H1 (cell line): Measurements from ENCODE around the gene MICALL2. TPM values are rescaled to one million over a fixed set of nuclear protein-coding genes. Genes with fewer than 3 reads are reported as not detected.

Experiments used
- BRCA1 ChIP-seq: IDR thresholded peaks from 2 replicates; pipeline ENCODE4 v1.6.1; 2012; ENCODE audit warnings: low read depth, low read length, improper control_type of control experiment
- EP300 ChIP-seq, 2 experiments: IDR thresholded peaks; 1 replicate in 1 of 2; 2 replicates in 1 of 2; pipeline ENCODE4 v1.6.1; 2011 to 2012; ENCODE audit warnings: low read depth in 2 of 2, low read length in 2 of 2, mild to moderate bottlenecking in 2 of 2, borderline replicate concordance in 1 of 2, inconsistent platforms in 1 of 2, moderate library complexity in 1 of 2
- NANOG ChIP-seq: IDR thresholded peaks from 2 replicates; pipeline ENCODE4 v1.6.1; 2011; ENCODE audit warnings: low read length, low read depth, mild to moderate bottlenecking, inconsistent platforms; ENCODE audit not compliant: insufficient read depth, poor library complexity, severe bottlenecking
- PHF8 ChIP-seq: fragments of 200-600 bp; sonication (generic); conservative IDR thresholded peaks from 2 replicates; pipeline ENCODE4 v1.7.1; 2012; ENCODE audit warnings: low read depth, mild to moderate bottlenecking, inconsistent platforms, low read length, moderate library complexity
- RAD21 ChIP-seq, 2 experiments: IDR thresholded peaks in 1 of 2; conservative IDR thresholded peaks in 1 of 2; 2 replicates each; pipeline ENCODE4 v1.6.1; 2011; ENCODE audit warnings: low read depth in 2 of 2, low read length in 2 of 2, improper control_type of control experiment in 1 of 2, inconsistent platforms in 1 of 2, mild to moderate bottlenecking in 1 of 2, moderate library complexity in 1 of 2
- TCF12 ChIP-seq: IDR thresholded peaks from 2 replicates; pipeline ENCODE4 v1.6.1; 2011; ENCODE audit warnings: low read depth, mild to moderate bottlenecking, low read length
- ZNF274 ChIP-seq: IDR thresholded peaks from 2 replicates; pipeline ENCODE4 v1.7.0; 2012; ENCODE audit warnings: low read length, borderline replicate concordance; ENCODE audit errors: extremely low read depth
- polyA plus RNA-seq, 7 experiments: library from polyadenylated mRNA; depleted of rRNA in 3 of 7; stranded (reverse) in 5 of 7; unstranded in 2 of 7; fragments of >200 nt in 5 of 7; fragments of 200-250 nt in 2 of 7; gene quantifications; 1 replicate in 5 of 7; 2 replicates in 1 of 7; 4 replicates in 1 of 7; pipeline versions ENCODE4 v1.2.1 to v1.2.3, GENCODE V29; 2011 to 2013; ENCODE audit warnings: missing spikeins in 2 of 7, mixed read lengths in 2 of 7
- total RNA-seq: library from RNA; stranded (reverse); fragmentation: NEBNext Ultra II Directional; extraction: Animal tissue kit (Norgen Biotek cat#: 25700); gene quantifications from 2 replicates; pipeline ENCODE4 v1.2.1, GENCODE V29; 2021
- TF ChIP-seq, protein P1 (sequence below): IDR thresholded peaks from 2 replicates; pipeline ENCODE4 v1.6.1; 2011; ENCODE audit warnings: low read length, improper control_type of control experiment

The MICALL2 gene
- total and polyA plus RNA-seq, 2 of the 8 experiments (the other 6 are each of a cell fraction or from before 2014, with no cell fraction given): 5.3 to 8.5 TPM

DNA sequence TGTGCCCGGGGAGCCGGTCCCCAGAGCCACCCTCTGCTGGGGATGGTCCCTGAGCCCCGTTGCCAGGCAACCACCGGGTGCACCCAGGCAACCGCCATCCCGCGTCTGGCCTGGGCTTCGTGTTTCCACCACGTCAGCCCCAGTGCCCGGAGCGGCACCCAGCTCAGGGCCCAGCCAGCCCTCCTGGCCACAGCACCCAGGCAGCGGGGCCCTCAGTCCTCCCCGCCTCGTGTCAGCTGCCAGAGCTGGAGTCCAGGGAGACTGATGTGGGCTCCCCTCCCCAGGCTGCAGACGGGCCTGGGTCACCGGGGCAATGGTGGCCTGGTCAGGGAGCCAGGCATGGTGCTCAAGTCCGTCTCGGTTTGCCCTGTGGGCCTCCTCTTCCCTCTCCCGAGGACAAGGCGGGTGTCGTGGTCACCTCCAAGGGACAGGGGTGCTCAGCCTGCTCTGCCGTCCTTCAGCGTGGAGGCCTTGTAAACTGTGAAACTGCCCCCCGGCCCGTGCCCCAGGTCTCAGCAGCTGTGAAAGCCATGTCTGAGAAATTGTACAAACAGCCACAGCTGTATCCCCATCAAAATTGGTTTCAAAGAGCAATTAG is 72.5 kb downstream of the MICALL2 start (continued):
- TF ChIP-seq RAD21 (IDR thresholded peaks at IDR 0.05 in 1 of 2, conservative IDR thresholded peaks at IDR 0.05 in 1 of 2; ENCODE audit: low read depth in 2 of 2, low read length in 2 of 2) (no peak), PHF8 (no peak), ZNF274 (no peak), EP300 (IDR thresholded peaks at IDR 0.05; ENCODE audit: borderline replicate concordance in 1 of 2, low read depth in 2 of 2, low read length in 2 of 2) (no peak), TCF12 (no peak), NANOG (no peak), BRCA1 (no peak)
- TF ChIP-seq, protein P1, sequence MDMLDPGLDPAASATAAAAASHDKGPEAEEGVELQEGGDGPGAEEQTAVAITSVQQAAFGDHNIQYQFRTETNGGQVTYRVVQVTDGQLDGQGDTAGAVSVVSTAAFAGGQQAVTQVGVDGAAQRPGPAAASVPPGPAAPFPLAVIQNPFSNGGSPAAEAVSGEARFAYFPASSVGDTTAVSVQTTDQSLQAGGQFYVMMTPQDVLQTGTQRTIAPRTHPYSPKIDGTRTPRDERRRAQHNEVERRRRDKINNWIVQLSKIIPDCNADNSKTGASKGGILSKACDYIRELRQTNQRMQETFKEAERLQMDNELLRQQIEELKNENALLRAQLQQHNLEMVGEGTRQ: no peak
